GM12864 (cell line): ENCODE measurements around the gene AGER.

Source experiments
- DNase-seq: peaks from one replicate; pipeline ENCODE4 v3.0.0-alpha.2; 2011; ENCODE audit warnings: low read depth
- H3K4me3 ChIP-seq: 2 replicates; pipeline ENCODE4 v1.5.1; 2011; ENCODE audit warnings: mild to moderate bottlenecking, low read depth, low read length, control low read depth
- TF ChIP-seq, protein P1 (sequence below): IDR thresholded peaks from 2 replicates; pipeline ENCODE4 v1.5.1; 2011; ENCODE audit warnings: low read depth, mild to moderate bottlenecking, moderate library complexity, low read length, control low read depth, inconsistent platforms; ENCODE audit errors: missing control alignments

The AGER gene

GRCh38 chr6:32167154-32167760 is 16.8 kb downstream of the AGER start:
- TF ChIP-seq, protein P1, sequence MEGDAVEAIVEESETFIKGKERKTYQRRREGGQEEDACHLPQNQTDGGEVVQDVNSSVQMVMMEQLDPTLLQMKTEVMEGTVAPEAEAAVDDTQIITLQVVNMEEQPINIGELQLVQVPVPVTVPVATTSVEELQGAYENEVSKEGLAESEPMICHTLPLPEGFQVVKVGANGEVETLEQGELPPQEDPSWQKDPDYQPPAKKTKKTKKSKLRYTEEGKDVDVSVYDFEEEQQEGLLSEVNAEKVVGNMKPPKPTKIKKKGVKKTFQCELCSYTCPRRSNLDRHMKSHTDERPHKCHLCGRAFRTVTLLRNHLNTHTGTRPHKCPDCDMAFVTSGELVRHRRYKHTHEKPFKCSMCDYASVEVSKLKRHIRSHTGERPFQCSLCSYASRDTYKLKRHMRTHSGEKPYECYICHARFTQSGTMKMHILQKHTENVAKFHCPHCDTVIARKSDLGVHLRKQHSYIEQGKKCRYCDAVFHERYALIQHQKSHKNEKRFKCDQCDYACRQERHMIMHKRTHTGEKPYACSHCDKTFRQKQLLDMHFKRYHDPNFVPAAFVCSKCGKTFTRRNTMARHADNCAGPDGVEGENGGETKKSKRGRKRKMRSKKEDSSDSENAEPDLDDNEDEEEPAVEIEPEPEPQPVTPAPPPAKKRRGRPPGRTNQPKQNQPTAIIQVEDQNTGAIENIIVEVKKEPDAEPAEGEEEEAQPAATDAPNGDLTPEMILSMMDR = no peak
- H3K4me3 ChIP-seq = no peak overlapping the region
- no peak for DNase-seq

GRCh38 chr6:32166411-32167061 is 17.5 kb downstream of the AGER start:
- TF ChIP-seq, protein P1 = no peak
- DNase-seq = no peak
- no peak overlapping the region for H3K4me3 ChIP-seq

DNA sequence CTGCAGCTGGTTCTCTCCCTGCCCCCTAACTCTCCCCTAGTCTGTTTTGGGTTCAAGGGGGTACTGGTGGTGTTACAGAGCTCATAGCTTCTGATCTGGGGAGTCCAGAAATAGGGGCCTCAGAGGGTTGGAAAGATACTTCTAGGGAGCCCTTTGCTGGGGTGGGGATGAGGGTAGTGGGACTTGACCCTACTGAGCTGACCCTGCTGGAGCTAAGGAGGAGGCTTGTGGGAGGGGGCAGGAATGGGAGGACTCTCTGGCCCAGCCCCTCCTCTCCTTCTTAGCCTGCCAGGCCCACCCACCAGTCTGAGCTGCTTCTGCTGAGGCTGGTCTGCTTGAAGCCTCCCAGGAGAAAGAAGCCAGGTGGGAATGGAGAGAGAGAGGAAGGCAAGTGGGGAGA is 19.8 kb downstream of the AGER start, which contains the start of gene EGFL8:
Gene EGFL8, plus strand, starts transcription at position 301 of the 400 bp plus-strand sequence. CDS start 1,571 bp downstream, outside the sequence.
- TF ChIP-seq, protein P1 = no peak
- no peak for DNase-seq
- no peak within 1 kb of the TSS for H3K4me3 ChIP-seq

GRCh38 chr6:32163559-32164258 is 20.3 kb downstream of the AGER start:
- TF ChIP-seq, protein P1 = no peak

DNA sequence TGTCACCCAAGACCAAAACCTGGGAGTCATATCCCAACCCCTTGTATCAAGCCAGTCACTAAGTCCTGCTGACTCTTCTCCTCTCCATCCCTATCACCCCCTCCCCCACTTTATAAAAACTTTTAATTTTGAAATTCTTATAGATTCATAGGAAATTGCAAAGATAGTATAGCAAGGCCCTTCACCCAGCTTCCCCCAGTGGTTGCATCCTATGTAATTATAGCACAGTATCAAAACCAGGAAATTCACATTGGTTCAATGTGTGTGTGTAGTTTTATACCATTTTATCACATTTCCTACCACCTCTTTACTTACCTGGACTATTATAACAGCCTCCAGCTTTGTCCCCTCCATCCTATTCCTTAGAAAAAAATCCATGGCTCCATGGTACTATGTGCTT is 26.0 kb downstream of the AGER start:
- DNase-seq = no peak
- H3K4me3 ChIP-seq = no peak overlapping the region
- TF ChIP-seq, protein P1 = no peak

More at GRCh38 chr6:32163559-32164258, 20.3 kb downstream of the AGER start:
- no peak for DNase-seq
- no peak overlapping the region for H3K4me3 ChIP-seq

GRCh38 chr6:32156891-32157290 is 27.2 kb downstream of the AGER start:
- DNase-seq = no peak
- TF ChIP-seq, protein P1 = no peak
- H3K4me3 ChIP-seq = no peak overlapping the region
